Measurements from ENCODE around the gene SUPT20H. TPM values are rescaled to one million over a fixed set of nuclear protein-coding genes. Genes with fewer than 3 reads are reported as not detected.

The SUPT20H gene
- total and polyA plus RNA-seq, 10 of the 15 experiments (the other 5 are each of a cell fraction or from before 2014, with no cell fraction given) = 12.3 to 69.8 (median 47.5) TPM

DNA sequence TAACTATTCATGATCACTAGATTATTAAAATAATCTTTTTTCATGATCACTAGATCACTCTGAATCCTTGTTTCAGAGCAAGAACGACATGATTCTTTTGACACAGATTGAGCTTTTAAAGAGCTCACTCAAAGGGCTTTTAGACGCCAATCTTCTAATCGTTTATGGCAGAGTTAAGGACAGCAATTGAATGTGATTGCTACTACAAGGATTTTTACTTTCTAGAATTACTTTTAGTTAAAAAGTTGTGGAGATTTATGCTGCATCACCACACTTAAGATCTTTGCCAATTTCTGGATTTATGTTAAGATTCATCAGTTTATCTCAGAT lies 57.6 kb downstream of the SUPT20H start:
- no peaks in the 10 kb centered on the region for H4K20me1 ChIP-seq (ENCODE audit: control insufficient read depth, insufficient read depth)
- H3K4me2 ChIP-seq (ENCODE audit: control insufficient read depth, insufficient read depth) = peak overlapping the region; percentile 85
- H3K36me3 ChIP-seq (ENCODE audit: control insufficient read depth in 2 of 2, insufficient read depth in 2 of 2, low read length in 1 of 2) = peaks cover 0 to 12% of the 10 kb centered on the region in 2 experiments; a peak in 2 of 4 replicates
- peak overlapping the region; percentile 92 for H3K27ac ChIP-seq (ENCODE audit: control insufficient read depth, insufficient read depth)
- ChIA-PET POLR2A (no interaction called here), SMC1A (ENCODE audit: uncharacterized antibody, unreplicated experiment) (interaction anchor here (1.0 kb wide), 1 partner anchor 10 kb away, joined by 3 read pairs; no protein-coding TSS in a partner anchor), RAD21 (ENCODE audit: unreplicated experiment) (no interaction called here), CTCF (interaction anchor here (1.5 kb wide), 1 partner anchor 46 kb away, joined by 4 read pairs; no protein-coding TSS in a partner anchor)
- peak overlapping the region; percentile 82 for H3K4me3 ChIP-seq
- BruUV-seq (replicated peaks) = no TSS peak
- intact Hi-C loops (cut with micrococcal nuclease; ENCODE audit: unreplicated experiment) (loop anchor here (2.0 kb wide), 1 partner anchor 57 kb away; the partner anchor contains the start of gene SUPT20H), in situ Hi-C loops (cut with MboI) (no loop called here)
- no peak overlapping the region for H2AFZ ChIP-seq (ENCODE audit: control insufficient read depth, low read depth, low read length)
- DNase-seq (ENCODE audit: low read depth, low spot score) (no peak), FAIRE-seq (no peak), ATAC-seq (no peak)
- no peaks in the 10 kb centered on the region for H3K27me3 ChIP-seq (replicated peaks in 1 of 2; ENCODE audit: control insufficient read depth in 2 of 2, insufficient read depth in 2 of 2, low read length in 1 of 2)
- H3K9me3 ChIP-seq (replicated peaks; ENCODE audit: control insufficient read depth, insufficient read depth, low read length) = no peaks in the 10 kb centered on the region
- H3K9ac ChIP-seq (ENCODE audit: control insufficient read depth, insufficient read depth, low read length) = peak overlapping the region; percentile 86
- H3K4me1 ChIP-seq (ENCODE audit: control insufficient read depth, insufficient read depth, low read length) = peaks cover 4% of the 10 kb centered on the region; the same call in 1 of the 2 replicates
- peaks cover 36% of the 10 kb centered on the region for H3K79me2 ChIP-seq (ENCODE audit: control insufficient read depth, insufficient read depth, low read length)
- WGBS (ENCODE audit: insufficient coverage, insufficient replicate concordance, low lambda C conversion rate, missing lambda C conversion rate) = 33% methylated on average over 3 of the region's 3 CpGs
- TF ChIP-seq HCFC1 (IDR thresholded peaks at IDR 0.05; ENCODE audit: low read length) (no peak), ESRRA (IDR thresholded peaks at IDR 0.05; ENCODE audit: low read length) (no peak), NFXL1 (IDR thresholded peaks at IDR 0.05; ENCODE audit: borderline replicate concordance) (no peak), CBX5 (IDR thresholded peaks at IDR 0.05; ENCODE audit: low read depth) (no peak), MYB (IDR thresholded peaks at IDR 0.05; ENCODE audit: borderline replicate concordance, low read depth, low read length) (no peak), EGR1 (IDR thresholded peaks at IDR 0.05; ENCODE audit: borderline replicate concordance in 1 of 2, low read depth in 2 of 2, low read length in 2 of 2) (no peak), SIX5 (IDR thresholded peaks at IDR 0.05; ENCODE audit: low read depth, low read length, severe bottlenecking) (no peak), KAT2A (conservative IDR thresholded peaks at IDR 0.05; ENCODE audit: control insufficient read depth, low read depth, low read length) (no peak), SMARCA5 (IDR thresholded peaks at IDR 0.05) (no peak), GABPA (IDR thresholded peaks at IDR 0.05; ENCODE audit: low read depth) (no peak), YBX1 (IDR thresholded peaks at IDR 0.05) (no peak), SUPT20H (IDR thresholded peaks at IDR 0.05; ENCODE audit: borderline replicate concordance, control insufficient read depth, low read depth, low read length) (no peak), ZNF217 (IDR thresholded peaks at IDR 0.05) (no peak)
- TF ChIP-seq, protein P1, sequence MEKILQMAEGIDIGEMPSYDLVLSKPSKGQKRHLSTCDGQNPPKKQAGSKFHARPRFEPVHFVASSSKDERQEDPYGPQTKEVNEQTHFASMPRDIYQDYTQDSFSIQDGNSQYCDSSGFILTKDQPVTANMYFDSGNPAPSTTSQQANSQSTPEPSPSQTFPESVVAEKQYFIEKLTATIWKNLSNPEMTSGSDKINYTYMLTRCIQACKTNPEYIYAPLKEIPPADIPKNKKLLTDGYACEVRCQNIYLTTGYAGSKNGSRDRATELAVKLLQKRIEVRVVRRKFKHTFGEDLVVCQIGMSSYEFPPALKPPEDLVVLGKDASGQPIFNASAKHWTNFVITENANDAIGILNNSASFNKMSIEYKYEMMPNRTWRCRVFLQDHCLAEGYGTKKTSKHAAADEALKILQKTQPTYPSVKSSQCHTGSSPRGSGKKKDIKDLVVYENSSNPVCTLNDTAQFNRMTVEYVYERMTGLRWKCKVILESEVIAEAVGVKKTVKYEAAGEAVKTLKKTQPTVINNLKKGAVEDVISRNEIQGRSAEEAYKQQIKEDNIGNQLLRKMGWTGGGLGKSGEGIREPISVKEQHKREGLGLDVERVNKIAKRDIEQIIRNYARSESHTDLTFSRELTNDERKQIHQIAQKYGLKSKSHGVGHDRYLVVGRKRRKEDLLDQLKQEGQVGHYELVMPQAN (conservative IDR thresholded peaks at IDR 0.05) = no peak
- TF ChIP-seq, protein P2, sequence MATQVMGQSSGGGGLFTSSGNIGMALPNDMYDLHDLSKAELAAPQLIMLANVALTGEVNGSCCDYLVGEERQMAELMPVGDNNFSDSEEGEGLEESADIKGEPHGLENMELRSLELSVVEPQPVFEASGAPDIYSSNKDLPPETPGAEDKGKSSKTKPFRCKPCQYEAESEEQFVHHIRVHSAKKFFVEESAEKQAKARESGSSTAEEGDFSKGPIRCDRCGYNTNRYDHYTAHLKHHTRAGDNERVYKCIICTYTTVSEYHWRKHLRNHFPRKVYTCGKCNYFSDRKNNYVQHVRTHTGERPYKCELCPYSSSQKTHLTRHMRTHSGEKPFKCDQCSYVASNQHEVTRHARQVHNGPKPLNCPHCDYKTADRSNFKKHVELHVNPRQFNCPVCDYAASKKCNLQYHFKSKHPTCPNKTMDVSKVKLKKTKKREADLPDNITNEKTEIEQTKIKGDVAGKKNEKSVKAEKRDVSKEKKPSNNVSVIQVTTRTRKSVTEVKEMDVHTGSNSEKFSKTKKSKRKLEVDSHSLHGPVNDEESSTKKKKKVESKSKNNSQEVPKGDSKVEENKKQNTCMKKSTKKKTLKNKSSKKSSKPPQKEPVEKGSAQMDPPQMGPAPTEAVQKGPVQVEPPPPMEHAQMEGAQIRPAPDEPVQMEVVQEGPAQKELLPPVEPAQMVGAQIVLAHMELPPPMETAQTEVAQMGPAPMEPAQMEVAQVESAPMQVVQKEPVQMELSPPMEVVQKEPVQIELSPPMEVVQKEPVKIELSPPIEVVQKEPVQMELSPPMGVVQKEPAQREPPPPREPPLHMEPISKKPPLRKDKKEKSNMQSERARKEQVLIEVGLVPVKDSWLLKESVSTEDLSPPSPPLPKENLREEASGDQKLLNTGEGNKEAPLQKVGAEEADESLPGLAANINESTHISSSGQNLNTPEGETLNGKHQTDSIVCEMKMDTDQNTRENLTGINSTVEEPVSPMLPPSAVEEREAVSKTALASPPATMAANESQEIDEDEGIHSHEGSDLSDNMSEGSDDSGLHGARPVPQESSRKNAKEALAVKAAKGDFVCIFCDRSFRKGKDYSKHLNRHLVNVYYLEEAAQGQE (IDR thresholded peaks at IDR 0.05; ENCODE audit: low read depth, low read length) = no peak
- TF ChIP-seq, protein P3, sequence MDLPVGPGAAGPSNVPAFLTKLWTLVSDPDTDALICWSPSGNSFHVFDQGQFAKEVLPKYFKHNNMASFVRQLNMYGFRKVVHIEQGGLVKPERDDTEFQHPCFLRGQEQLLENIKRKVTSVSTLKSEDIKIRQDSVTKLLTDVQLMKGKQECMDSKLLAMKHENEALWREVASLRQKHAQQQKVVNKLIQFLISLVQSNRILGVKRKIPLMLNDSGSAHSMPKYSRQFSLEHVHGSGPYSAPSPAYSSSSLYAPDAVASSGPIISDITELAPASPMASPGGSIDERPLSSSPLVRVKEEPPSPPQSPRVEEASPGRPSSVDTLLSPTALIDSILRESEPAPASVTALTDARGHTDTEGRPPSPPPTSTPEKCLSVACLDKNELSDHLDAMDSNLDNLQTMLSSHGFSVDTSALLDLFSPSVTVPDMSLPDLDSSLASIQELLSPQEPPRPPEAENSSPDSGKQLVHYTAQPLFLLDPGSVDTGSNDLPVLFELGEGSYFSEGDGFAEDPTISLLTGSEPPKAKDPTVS (IDR thresholded peaks at IDR 0.05; ENCODE audit: low read depth, low read length) = no peak
- TF ChIP-seq, protein P4, sequence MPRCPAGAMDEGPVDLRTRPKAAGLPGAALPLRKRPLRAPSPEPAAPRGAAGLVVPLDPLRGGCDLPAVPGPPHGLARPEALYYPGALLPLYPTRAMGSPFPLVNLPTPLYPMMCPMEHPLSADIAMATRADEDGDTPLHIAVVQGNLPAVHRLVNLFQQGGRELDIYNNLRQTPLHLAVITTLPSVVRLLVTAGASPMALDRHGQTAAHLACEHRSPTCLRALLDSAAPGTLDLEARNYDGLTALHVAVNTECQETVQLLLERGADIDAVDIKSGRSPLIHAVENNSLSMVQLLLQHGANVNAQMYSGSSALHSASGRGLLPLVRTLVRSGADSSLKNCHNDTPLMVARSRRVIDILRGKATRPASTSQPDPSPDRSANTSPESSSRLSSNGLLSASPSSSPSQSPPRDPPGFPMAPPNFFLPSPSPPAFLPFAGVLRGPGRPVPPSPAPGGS (IDR thresholded peaks at IDR 0.05; ENCODE audit: borderline replicate concordance, insufficient read depth, low read depth, low read length, poor library complexity, severe bottlenecking) = no peak

All from GM12878 (cell line).